Mammary epithelial cell (primary cell): Measurements from ENCODE around the gene PPM1F.
"Not testable (repeated sequence)": the region's sequence is repeated elsewhere in the genome, so short reads cannot be mapped to it uniquely, and the experiment has no call there.

Experiments
- EZH2 ChIP-seq: IDR thresholded peaks from 2 replicates; pipeline ENCODE4 v1.6.1; 2012; ENCODE audit warnings: low read length, inconsistent platforms, borderline replicate concordance
- TF ChIP-seq, protein P1 (sequence below), 2 donors: IDR thresholded peaks in 1 of 2; conservative IDR thresholded peaks in 1 of 2; 2 replicates each; pipeline ENCODE4 v1.5.1; 2011 to 2012; ENCODE audit warnings: inconsistent platforms in 2 of 2, low read length in 2 of 2, mild to moderate bottlenecking in 2 of 2, control low read depth in 1 of 2, low read depth in 1 of 2; ENCODE audit not compliant: insufficient read depth in 1 of 2; ENCODE audit errors: extremely low read depth in 1 of 2

DNA sequence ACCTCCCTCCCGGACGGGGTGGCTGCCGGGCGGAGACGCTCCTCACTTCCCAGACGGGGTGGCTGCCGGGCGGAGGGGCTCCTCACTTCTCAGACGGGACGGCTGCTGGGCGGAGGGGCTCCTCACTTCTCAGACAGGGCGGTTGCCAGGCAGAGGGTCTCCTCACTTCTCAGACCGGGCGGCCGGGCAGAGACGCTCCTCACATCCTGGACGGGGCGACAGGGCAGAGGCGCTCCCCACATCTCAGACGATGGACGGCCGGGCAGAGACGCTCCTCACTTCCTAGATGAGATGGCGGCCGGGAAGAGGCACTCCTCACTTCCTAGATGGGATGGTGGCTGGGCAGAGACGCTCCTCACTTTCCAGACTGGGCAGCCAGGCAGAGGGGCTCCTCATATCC lies 68.7 kb downstream of the PPM1F start:
- TF ChIP-seq, protein P1, sequence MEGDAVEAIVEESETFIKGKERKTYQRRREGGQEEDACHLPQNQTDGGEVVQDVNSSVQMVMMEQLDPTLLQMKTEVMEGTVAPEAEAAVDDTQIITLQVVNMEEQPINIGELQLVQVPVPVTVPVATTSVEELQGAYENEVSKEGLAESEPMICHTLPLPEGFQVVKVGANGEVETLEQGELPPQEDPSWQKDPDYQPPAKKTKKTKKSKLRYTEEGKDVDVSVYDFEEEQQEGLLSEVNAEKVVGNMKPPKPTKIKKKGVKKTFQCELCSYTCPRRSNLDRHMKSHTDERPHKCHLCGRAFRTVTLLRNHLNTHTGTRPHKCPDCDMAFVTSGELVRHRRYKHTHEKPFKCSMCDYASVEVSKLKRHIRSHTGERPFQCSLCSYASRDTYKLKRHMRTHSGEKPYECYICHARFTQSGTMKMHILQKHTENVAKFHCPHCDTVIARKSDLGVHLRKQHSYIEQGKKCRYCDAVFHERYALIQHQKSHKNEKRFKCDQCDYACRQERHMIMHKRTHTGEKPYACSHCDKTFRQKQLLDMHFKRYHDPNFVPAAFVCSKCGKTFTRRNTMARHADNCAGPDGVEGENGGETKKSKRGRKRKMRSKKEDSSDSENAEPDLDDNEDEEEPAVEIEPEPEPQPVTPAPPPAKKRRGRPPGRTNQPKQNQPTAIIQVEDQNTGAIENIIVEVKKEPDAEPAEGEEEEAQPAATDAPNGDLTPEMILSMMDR (conservative IDR thresholded peaks at IDR 0.05 in 1 of 2, IDR thresholded peaks at IDR 0.05 in 1 of 2; ENCODE audit: extremely low read depth in 1 of 2, insufficient read depth in 1 of 2, low read depth in 1 of 2, low read length in 2 of 2), result not testable (repeated sequence)
- TF ChIP-seq EZH2, result not testable (repeated sequence)
